IMR-90 (cell line): ENCODE results near the gene AFG1L. TPM values are rescaled to one million over a fixed set of nuclear protein-coding genes. Genes with fewer than 3 reads are reported as not detected.
A peak's percentile ranks its signal among the peaks of the same experiment; 100 is the strongest.

Source experiments
- ATAC-seq: fragments of 200-7000 bp; cut with Tn5 transposase; 2 replicates; pipeline ENCODE4 v1.9.1; 2020; ENCODE audit warnings: low read depth, mild to moderate bottlenecking, moderate library complexity
- BruUV-seq: library from RNA; stranded (reverse); fragments of 400-500 nt; replicated peaks from 2 replicates; lab custom pipeline; 2021; lab: Mats Ljungman, UMichigan
- CTCF ChIA-PET: fragments of 300-600 bp; formaldehyde crosslinking; extraction: SDS; loops from one replicate; lab custom pipeline; 2021; ENCODE audit warnings: antibody characterized with exemption; lab: Yijun Ruan, JAX
- POLR2A ChIA-PET: fragments of 300-600 bp; sonication (Branson Sonifier 250); formaldehyde crosslinking; loops from one replicate; lab custom pipeline; 2022; ENCODE audit warnings: antibody characterized with exemption; ENCODE audit not compliant: unreplicated experiment; lab: Charles Lee
- DNase-seq: peaks from one replicate; pipeline ENCODE4 v3.0.0; 2013
- H2AFZ ChIP-seq: replicated peaks from 2 replicates; pipeline ENCODE3; 2013; ENCODE audit warnings: low read length, mild to moderate bottlenecking; ENCODE audit not compliant: poor library complexity
- H2AK5ac ChIP-seq: 2 replicates; pipeline ENCODE4 v1.6.1; 2013; ENCODE audit warnings: low read depth, low read length, inconsistent platforms
- H2AK9ac ChIP-seq: replicated peaks from 2 replicates; pipeline ENCODE3; 2013; ENCODE audit warnings: mild to moderate bottlenecking, low read depth, low read length, moderate library complexity; ENCODE audit not compliant: poor library complexity
- H2BK120ac ChIP-seq: 2 replicates; pipeline ENCODE4 v1.6.1; 2013; ENCODE audit warnings: low read depth, low read length, inconsistent platforms
- H2BK15ac ChIP-seq: 3 replicates; pipeline ENCODE4 v1.6.1; 2013; ENCODE audit warnings: low read depth, low read length, inconsistent platforms
- H2BK20ac ChIP-seq: 2 replicates; pipeline ENCODE4 v1.6.1; 2013; ENCODE audit warnings: low read depth, mild to moderate bottlenecking, inconsistent platforms, low read length, moderate library complexity
- H2BK5ac ChIP-seq: 2 replicates; pipeline ENCODE4 v1.6.1; 2013; ENCODE audit warnings: mild to moderate bottlenecking, low read depth, low read length, inconsistent platforms; ENCODE audit not compliant: poor library complexity, severe bottlenecking
- H3K14ac ChIP-seq: replicated peaks from 2 replicates; pipeline ENCODE4 v1.6.1; 2013; ENCODE audit warnings: low read depth, low read length, inconsistent platforms
- H3K18ac ChIP-seq: 2 replicates; pipeline ENCODE4 v1.6.1; 2013; ENCODE audit warnings: low read depth, low read length, control low read depth
- H3K23ac ChIP-seq: 2 replicates; pipeline ENCODE4 v1.6.1; 2013; ENCODE audit warnings: low read depth, low read length, inconsistent platforms
- H3K27ac ChIP-seq: 2 replicates; pipeline ENCODE4 v1.5.1; 2013; ENCODE audit warnings: mild to moderate bottlenecking, control low read depth, low read length; ENCODE audit not compliant: insufficient read depth
- H3K27me3 ChIP-seq: 2 replicates; pipeline ENCODE4 v1.6.1; 2013; ENCODE audit warnings: low read length; ENCODE audit not compliant: control insufficient read depth, insufficient read depth
- H3K36me3 ChIP-seq: 2 replicates; pipeline ENCODE4 v1.6.1; 2013; ENCODE audit warnings: low read length, mixed read lengths; ENCODE audit not compliant: control insufficient read depth, insufficient read depth
- H3K4ac ChIP-seq: 2 replicates; pipeline ENCODE4 v1.6.1; 2013; ENCODE audit warnings: low read depth, low read length, inconsistent platforms
- H3K4me1 ChIP-seq: 2 replicates; pipeline ENCODE4 v1.6.1; 2013; ENCODE audit warnings: low read length, mixed read lengths; ENCODE audit not compliant: control insufficient read depth, insufficient read depth
- H3K4me2 ChIP-seq: 2 replicates; pipeline ENCODE4 v1.6.1; 2013; ENCODE audit warnings: low read depth, mild to moderate bottlenecking, control low read depth, low read length, moderate library complexity
- H3K4me3 ChIP-seq: 2 replicates; pipeline ENCODE4 v1.5.1; 2013; ENCODE audit warnings: low read depth, mild to moderate bottlenecking, control low read depth, low read length, moderate library complexity; ENCODE audit not compliant: insufficient read depth
- H3K56ac ChIP-seq: 2 replicates; pipeline ENCODE4 v1.6.1; 2013; ENCODE audit warnings: low read length, inconsistent platforms; ENCODE audit not compliant: insufficient read depth; ENCODE audit errors: extremely low read depth
- H3K79me1 ChIP-seq, 2 experiments: 2 replicates each; pipeline ENCODE4 v1.6.1; 2013; ENCODE audit warnings: low read length in 2 of 2, inconsistent platforms in 1 of 2, low read depth in 1 of 2
- H3K9ac ChIP-seq: 2 replicates; pipeline ENCODE4 v1.6.1; 2013; ENCODE audit warnings: low read depth, low read length, control low read depth
- H3K9me1 ChIP-seq: 2 replicates; pipeline ENCODE4 v1.6.1; 2013; ENCODE audit warnings: low read length, inconsistent platforms; ENCODE audit not compliant: insufficient read depth
- H3K9me3 ChIP-seq: 2 replicates; pipeline ENCODE4 v1.6.1; 2013; ENCODE audit warnings: low read length; ENCODE audit not compliant: control insufficient read depth, insufficient read depth
- H4K20me1 ChIP-seq: 2 replicates; pipeline ENCODE4 v1.6.1; 2013; ENCODE audit warnings: low read length, inconsistent platforms; ENCODE audit not compliant: insufficient read depth
- H4K5ac ChIP-seq: 2 replicates; pipeline ENCODE4 v1.6.1; 2013; ENCODE audit warnings: mild to moderate bottlenecking, low read depth, low read length, control low read depth
- H4K8ac ChIP-seq, 2 experiments: 2 replicates each; pipeline ENCODE4 v1.6.1; 2013; ENCODE audit warnings: low read depth in 2 of 2, low read length in 2 of 2, control low read depth in 1 of 2, inconsistent platforms in 1 of 2
- H4K91ac ChIP-seq: 2 replicates; pipeline ENCODE4 v1.6.1; 2013; ENCODE audit warnings: low read depth, low read length, inconsistent platforms; ENCODE audit not compliant: insufficient read depth
- CEBPB ChIP-seq: IDR thresholded peaks from 2 replicates; pipeline ENCODE4 v1.6.1; 2012; ENCODE audit warnings: low read depth, low read length, improper control_type of control experiment
- ELK1 ChIP-seq: fragments of 150-350 bp; IDR thresholded peaks from 2 replicates; pipeline ENCODE4 v1.6.1; 2016; ENCODE audit warnings: low read depth, mild to moderate bottlenecking, low read length, moderate library complexity, borderline replicate concordance
- MXI1 ChIP-seq: IDR thresholded peaks from 2 replicates; pipeline ENCODE4 v1.6.1; 2012; ENCODE audit warnings: low read depth, mild to moderate bottlenecking, low read length, moderate library complexity, borderline replicate concordance
- NFE2L2 ChIP-seq: fragments of 150-350 bp; IDR thresholded peaks from 2 replicates; pipeline ENCODE4 v1.6.1; 2016; ENCODE audit warnings: low read depth, mild to moderate bottlenecking, low read length
- RFX5 ChIP-seq: IDR thresholded peaks from 2 replicates; pipeline ENCODE4 v1.8.0; 2012; ENCODE audit warnings: low read depth, mild to moderate bottlenecking, low read length, moderate library complexity
- SMC3 ChIP-seq: fragments of 150-350 bp; IDR thresholded peaks from 2 replicates; pipeline ENCODE4 v1.6.1; 2016; ENCODE audit warnings: low read depth, mild to moderate bottlenecking, antibody characterized with exemption, low read length, moderate library complexity
- USF2 ChIP-seq: fragments of 150-350 bp; IDR thresholded peaks from 2 replicates; pipeline ENCODE4 v1.6.1; 2017; ENCODE audit warnings: mild to moderate bottlenecking, antibody characterized with exemption, low read length, low read depth
- WGBS, 2 experiments: methylation state at CpG; one replicate each; pipeline versions ENCODE4 v1.1.5 to v1.1.7; 2013; ENCODE audit warnings: missing lambda C conversion rate in 2 of 2; ENCODE audit not compliant: insufficient read length in 1 of 2; ENCODE audit errors: extremely low coverage in 2 of 2; 5-methylcytosine and 5-hydroxymethylcytosine counted together
- dilution Hi-C: fragments of 300-500 bp; cut with HindIII; formaldehyde crosslinking; loops from one replicate; pipeline ENCODE4 v1.14.3; 2018; ENCODE audit warnings: low sequenced_read_pairs; ENCODE audit not compliant: unreplicated experiment
- in situ Hi-C: fragments of 300-500 bp; cut with MboI; formaldehyde crosslinking; loops from 3 replicates; pipeline ENCODE4 v1.14.3; 2019; ENCODE audit warnings: low sequenced_read_pairs, inconsistent platforms, mixed read lengths
- intact Hi-C: fragments of 100-400 bp; cut with micrococcal nuclease; formaldehyde crosslinking; loops from 2 replicates; pipeline ENCODE4 v1.10.0; 2022
- polyA plus RNA-seq, 3 experiments: library from polyadenylated mRNA; depleted of rRNA; stranded (reverse); fragments of >200 nt; gene quantifications; 2 replicates each; pipeline ENCODE4 v1.2.3, GENCODE V29; 2012; ENCODE audit warnings: low replicate concordance in 1 of 3
- total RNA-seq: library from RNA; depleted of rRNA; stranded (reverse); fragments of >200 nt; gene quantifications from 2 replicates; pipeline ENCODE4 v1.2.3, GENCODE V29; 2012

AFG1L gene
- total and polyA plus RNA-seq, 2 of the 4 experiments (the other 2 are of a cell fraction), result 1.0 to 2.0 TPM

- TF ChIP-seq NFE2L2, result no peak
Measured at GRCh38 chr6:108254433-108255410, 40.1 kb upstream of the AFG1L start (continued).

GRCh38 chr6:108260126-108260808, 34.6 kb upstream of the AFG1L start:
- intact Hi-C loops, result loop anchor here (1.0 to 5.0 kb wide), 4 partner anchors 148 to 265 kb away; partner anchors contain the start of gene OSTM1
- H3K79me1 ChIP-seq, result peaks cover 4 to 14% of the 10 kb centered on the region in 2 experiments
- ATAC-seq (peak; percentile 22), DNase-seq (peak; percentile 45)
- H3K27me3 ChIP-seq, result no peaks in the 10 kb centered on the region
- ChIA-PET POLR2A (interaction anchor here (0.5 kb wide), 1 partner anchor 363 kb away, joined by 3 read pairs; no protein-coding TSS in a partner anchor), CTCF (no interaction called here)
- TF ChIP-seq MXI1 (peak; percentile 48; the same call in 1 of the 2 replicates), ELK1 (no peak), RFX5 (no peak), CEBPB (peak; percentile 31; the same call in 1 of the 2 replicates), USF2 (no peak), SMC3 (no peak)
- peak overlapping the region; percentile 11 for H4K91ac ChIP-seq
- H3K18ac ChIP-seq, result no peak overlapping the region; the same call in 1 of the 2 replicates
- H3K56ac ChIP-seq, result peak overlapping the region; percentile 56
- no peaks in the 10 kb centered on the region for H3K9me3 ChIP-seq
- H3K4me3 ChIP-seq, result peak overlapping the region; percentile 72
- peak overlapping the region; percentile 88 for H2BK5ac ChIP-seq
- peak overlapping the region; percentile 91 for H2AK9ac ChIP-seq
- no peak overlapping the region; the same call in 1 of the 2 replicates for H2AK5ac ChIP-seq
- H3K4me1 ChIP-seq, result no peaks in the 10 kb centered on the region
- H4K20me1 ChIP-seq, result peaks cover 8% of the 10 kb centered on the region
- peak overlapping the region; percentile 98 for H3K4me2 ChIP-seq
- peak overlapping the region; percentile 93 for H2AFZ ChIP-seq
- BruUV-seq, result no TSS peak
- 0% methylated on average over 6 of the region's 29 CpGs; no CpG with 5 or more reads in 1 of the 2 experiments for WGBS, 2 experiments
- dilution Hi-C loops, result no loop called here
- peak overlapping the region; percentile 22; the same call in 1 of the 2 replicates for H4K5ac ChIP-seq
- peak overlapping the region; percentile 93 for H3K14ac ChIP-seq
- H3K23ac ChIP-seq, result peak overlapping the region; percentile 96; the same call in 1 of the 2 replicates
- H2BK15ac ChIP-seq, result no peak overlapping the region
- no peaks in the 10 kb centered on the region; the same call in 1 of the 2 replicates for H3K36me3 ChIP-seq
- 0 out of 2 replicates have a peak overlapping the region, but pooled peaks have one; percentile 19 for H2BK120ac ChIP-seq
- peak overlapping the region; percentile 94 for H3K27ac ChIP-seq
- in situ Hi-C loops, result no loop called here
- H3K9ac ChIP-seq, result peak overlapping the region; percentile 82
- H3K9me1 ChIP-seq, result no peaks in the 10 kb centered on the region; the same call in 1 of the 2 replicates
- H3K4ac ChIP-seq, result peak overlapping the region; percentile 73
- H4K8ac ChIP-seq, result peak overlapping the region; percentile 68 to 100; a peak in 2 of 4 replicates
- H2BK20ac ChIP-seq, result no peak overlapping the region
